K562 (cell line): Measurements from ENCODE around the gene TAGLN3.

Experiments
- BRCA1 ChIP-seq, 2 experiments: fragments of 450-650 bp in 1 of 2; sonication (generic) in 1 of 2; formaldehyde crosslinking in 1 of 2; IDR thresholded peaks; 2 replicates each; pipeline versions ENCODE4 v1.5.0 to v1.6.1; 2017 to 2020; ENCODE audit warnings: mild to moderate bottlenecking in 1 of 2, missing genetic modification reagents in 1 of 2
- MCM5 ChIP-seq: fragments of 450-650 bp; IDR thresholded peaks from 2 replicates; pipeline ENCODE4 v1.6.1; 2016; ENCODE audit warnings: low read depth
- TF ChIP-seq, protein P1 (sequence below), 2 experiments: fragments of 450-650 bp in 1 of 2; IDR thresholded peaks; 2 replicates each; pipeline ENCODE4 v1.6.1; 2011 to 2017; ENCODE audit warnings: low read depth in 2 of 2, antibody characterized with exemption in 1 of 2, borderline replicate concordance in 1 of 2, low read length in 1 of 2, mild to moderate bottlenecking in 1 of 2, mixed read lengths in 1 of 2; ENCODE audit not compliant: control insufficient read depth in 1 of 2
- TF ChIP-seq, protein P2 (sequence below), 3 experiments: IDR thresholded peaks in 2 of 3; conservative IDR thresholded peaks in 1 of 3; 2 replicates each; pipeline ENCODE4 v1.5.1; 2011 to 2012; ENCODE audit warnings: low read length in 3 of 3, mild to moderate bottlenecking in 3 of 3, control low read depth in 2 of 3, improper control_type of control experiment in 1 of 3, inconsistent platforms in 1 of 3, low read depth in 1 of 3, mixed read lengths in 1 of 3, moderate library complexity in 1 of 3; ENCODE audit not compliant: insufficient read depth in 2 of 3

DNA sequence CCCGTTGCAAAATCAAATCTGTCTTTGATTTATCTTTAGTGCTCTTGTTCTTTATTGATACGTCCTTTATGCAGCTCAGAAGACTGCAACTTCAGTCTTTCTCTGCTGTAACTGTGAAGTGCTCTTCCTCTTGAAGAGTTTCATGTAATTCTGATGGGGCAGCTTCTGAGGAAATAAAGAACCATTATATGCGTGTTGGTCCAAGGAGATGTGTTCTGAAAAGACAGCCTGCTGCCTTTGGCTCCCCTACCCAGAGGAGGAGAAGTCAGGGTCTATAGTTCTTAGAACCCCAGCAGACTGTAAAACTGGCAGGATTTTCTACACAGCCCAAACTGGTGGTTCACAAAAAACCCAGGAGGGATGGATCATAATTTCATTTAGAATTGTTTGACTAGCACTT is 42.3 kb upstream of the TAGLN3 start:
- TF ChIP-seq BRCA1 (IDR thresholded peaks at IDR 0.05) (no peak), BRCA1 (CRISPR knock-in tag; IDR thresholded peaks at IDR 0.05) (no peak), MCM5 (no peak)
- TF ChIP-seq, protein P1, sequence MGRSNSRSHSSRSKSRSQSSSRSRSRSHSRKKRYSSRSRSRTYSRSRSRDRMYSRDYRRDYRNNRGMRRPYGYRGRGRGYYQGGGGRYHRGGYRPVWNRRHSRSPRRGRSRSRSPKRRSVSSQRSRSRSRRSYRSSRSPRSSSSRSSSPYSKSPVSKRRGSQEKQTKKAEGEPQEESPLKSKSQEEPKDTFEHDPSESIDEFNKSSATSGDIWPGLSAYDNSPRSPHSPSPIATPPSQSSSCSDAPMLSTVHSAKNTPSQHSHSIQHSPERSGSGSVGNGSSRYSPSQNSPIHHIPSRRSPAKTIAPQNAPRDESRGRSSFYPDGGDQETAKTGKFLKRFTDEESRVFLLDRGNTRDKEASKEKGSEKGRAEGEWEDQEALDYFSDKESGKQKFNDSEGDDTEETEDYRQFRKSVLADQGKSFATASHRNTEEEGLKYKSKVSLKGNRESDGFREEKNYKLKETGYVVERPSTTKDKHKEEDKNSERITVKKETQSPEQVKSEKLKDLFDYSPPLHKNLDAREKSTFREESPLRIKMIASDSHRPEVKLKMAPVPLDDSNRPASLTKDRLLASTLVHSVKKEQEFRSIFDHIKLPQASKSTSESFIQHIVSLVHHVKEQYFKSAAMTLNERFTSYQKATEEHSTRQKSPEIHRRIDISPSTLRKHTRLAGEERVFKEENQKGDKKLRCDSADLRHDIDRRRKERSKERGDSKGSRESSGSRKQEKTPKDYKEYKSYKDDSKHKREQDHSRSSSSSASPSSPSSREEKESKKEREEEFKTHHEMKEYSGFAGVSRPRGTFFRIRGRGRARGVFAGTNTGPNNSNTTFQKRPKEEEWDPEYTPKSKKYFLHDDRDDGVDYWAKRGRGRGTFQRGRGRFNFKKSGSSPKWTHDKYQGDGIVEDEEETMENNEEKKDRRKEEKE (IDR thresholded peaks at IDR 0.05; ENCODE audit: borderline replicate concordance in 1 of 2, control insufficient read depth in 1 of 2, low read depth in 2 of 2, low read length in 1 of 2), result no peak
- TF ChIP-seq, protein P2, sequence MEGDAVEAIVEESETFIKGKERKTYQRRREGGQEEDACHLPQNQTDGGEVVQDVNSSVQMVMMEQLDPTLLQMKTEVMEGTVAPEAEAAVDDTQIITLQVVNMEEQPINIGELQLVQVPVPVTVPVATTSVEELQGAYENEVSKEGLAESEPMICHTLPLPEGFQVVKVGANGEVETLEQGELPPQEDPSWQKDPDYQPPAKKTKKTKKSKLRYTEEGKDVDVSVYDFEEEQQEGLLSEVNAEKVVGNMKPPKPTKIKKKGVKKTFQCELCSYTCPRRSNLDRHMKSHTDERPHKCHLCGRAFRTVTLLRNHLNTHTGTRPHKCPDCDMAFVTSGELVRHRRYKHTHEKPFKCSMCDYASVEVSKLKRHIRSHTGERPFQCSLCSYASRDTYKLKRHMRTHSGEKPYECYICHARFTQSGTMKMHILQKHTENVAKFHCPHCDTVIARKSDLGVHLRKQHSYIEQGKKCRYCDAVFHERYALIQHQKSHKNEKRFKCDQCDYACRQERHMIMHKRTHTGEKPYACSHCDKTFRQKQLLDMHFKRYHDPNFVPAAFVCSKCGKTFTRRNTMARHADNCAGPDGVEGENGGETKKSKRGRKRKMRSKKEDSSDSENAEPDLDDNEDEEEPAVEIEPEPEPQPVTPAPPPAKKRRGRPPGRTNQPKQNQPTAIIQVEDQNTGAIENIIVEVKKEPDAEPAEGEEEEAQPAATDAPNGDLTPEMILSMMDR (IDR thresholded peaks at IDR 0.05 in 2 of 3, conservative IDR thresholded peaks at IDR 0.05 in 1 of 3; ENCODE audit: insufficient read depth in 2 of 3, low read depth in 1 of 3, low read length in 3 of 3), result no peak
